Activated CD8-positive, alpha-beta memory T cell treated with anti-CD3 and anti-CD28 coated beads, Interleukin-2, amount 50 U/mL, for 4 hours (primary cell): Measurements from ENCODE around the gene ARF1.

Experiments
- DNase-seq: peaks from one replicate; pipeline ENCODE4 v3.0.0-alpha.2; 2020

The ARF1 gene

GRCh38 chr1:228071839-228072657, 10.5 kb upstream of the ARF1 start:
- no peak for DNase-seq

DNA sequence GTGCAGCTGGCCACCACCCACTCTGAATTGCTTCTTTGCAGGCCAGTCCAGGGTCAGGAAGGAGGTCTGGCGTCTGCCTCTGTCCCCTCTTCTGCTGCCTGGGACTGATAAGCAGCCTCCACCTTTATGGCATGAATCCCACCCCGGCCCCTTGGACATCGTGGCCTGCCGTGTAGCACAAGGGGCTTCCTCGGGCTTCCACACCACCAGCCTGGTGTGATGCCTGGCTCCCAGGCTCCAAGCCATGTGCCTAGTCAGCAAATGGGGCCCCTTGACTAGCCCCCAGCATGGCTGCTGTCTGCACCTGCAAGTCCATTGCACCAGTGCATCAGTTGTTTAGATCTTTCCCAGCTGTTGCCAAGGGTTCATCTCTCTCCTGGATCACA, 9.9 kb upstream of the ARF1 start:
- DNase-seq, result no peak

- no peak for DNase-seq
Measured at GRCh38 chr1:228073061-228073856, 9.2 kb upstream of the ARF1 start.

GRCh38 chr1:228073857-228074545, 8.5 kb upstream of the ARF1 start:
- no peak for DNase-seq

DNA sequence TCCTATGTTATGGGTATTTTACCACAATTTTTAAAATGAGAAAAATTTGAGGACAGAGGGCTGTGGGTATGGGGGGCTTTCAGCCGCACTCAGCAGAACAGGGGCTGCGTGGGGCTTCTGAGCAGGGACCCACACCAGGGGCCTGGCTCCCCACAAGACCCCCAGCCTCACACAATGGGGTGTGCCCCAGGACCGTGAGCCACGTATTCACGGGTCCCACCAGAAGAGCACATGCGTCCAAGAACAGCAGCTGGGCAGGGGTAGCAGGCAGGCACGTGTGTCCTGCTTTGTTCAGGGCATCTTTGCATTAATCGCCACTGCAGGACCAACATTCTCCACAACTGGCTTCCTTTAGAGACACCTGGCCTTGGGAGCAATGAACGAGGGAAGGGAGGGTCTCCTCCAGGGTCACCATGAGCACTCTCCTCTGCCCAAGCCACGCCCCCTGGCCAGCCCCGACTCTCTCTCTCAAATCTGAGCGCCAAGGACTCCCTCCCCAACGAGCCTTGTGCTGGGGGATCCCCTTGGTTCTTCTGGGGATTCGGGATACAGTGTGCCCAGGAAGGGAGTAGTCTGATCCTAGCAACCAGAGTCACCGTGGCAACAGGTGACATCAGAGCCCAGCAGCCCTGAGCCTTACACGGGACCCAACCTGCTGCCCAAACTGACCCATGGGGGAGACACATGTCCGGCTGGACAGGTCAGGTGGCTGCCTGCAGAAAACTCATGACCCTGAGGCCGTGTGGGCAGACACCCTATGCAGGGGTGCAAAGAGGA, 7.4 kb upstream of the ARF1 start:
- no peak for DNase-seq

DNA sequence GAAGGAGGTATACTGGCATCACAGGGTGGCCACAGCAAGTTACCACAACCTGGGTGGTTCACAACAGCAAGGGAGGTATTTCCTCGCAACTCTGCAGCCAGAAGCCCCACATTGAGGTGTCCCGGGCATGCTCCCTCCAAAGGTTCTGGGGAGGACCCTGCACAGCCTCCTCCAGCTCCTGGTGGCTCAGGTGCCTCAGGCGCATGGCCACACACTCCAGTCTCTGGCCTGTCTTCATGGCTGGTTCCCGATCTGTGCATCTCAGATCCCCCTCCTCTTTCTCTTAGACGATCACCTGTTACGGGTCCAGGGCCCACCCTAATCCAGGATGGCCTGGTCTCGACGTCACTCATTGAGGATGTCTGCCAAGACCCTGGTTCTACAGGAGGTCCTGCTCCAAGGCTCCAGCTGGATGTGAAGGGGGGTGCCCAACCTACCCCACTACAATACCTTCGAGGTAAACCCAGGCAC, 6.7 kb upstream of the ARF1 start:
- DNase-seq, result no peak

DNA sequence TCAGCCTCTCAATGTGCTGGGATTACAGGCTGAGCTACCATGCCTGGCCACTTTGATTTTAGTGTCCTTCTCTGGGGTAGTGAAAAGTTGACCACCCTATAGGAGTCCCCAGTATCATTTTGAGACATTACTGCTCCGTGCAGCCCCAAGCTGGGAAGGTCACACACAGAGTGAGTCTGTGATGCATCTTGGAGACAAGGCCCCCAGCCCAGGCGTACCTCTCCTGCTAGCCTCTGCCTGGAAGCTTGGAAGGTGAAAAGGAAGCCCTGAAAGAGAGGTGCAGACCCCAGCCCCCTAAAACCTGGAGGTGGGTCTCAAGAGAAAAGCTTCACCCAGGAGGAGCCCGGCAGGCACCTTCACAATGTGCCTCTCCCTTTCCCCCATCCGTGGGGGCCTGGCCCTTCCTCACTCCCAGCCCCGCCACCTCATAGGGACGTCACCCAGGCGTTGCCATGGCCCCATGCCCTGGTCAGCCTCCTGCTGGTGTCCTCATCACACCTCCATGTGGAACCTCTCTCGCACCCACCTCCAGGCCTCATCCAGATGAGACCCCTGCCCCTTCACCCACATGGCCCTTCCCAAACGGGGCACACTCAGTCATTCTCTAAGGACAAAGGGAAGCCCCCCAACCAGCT, 5.6 kb upstream of the ARF1 start:
- no peak for DNase-seq

DNA sequence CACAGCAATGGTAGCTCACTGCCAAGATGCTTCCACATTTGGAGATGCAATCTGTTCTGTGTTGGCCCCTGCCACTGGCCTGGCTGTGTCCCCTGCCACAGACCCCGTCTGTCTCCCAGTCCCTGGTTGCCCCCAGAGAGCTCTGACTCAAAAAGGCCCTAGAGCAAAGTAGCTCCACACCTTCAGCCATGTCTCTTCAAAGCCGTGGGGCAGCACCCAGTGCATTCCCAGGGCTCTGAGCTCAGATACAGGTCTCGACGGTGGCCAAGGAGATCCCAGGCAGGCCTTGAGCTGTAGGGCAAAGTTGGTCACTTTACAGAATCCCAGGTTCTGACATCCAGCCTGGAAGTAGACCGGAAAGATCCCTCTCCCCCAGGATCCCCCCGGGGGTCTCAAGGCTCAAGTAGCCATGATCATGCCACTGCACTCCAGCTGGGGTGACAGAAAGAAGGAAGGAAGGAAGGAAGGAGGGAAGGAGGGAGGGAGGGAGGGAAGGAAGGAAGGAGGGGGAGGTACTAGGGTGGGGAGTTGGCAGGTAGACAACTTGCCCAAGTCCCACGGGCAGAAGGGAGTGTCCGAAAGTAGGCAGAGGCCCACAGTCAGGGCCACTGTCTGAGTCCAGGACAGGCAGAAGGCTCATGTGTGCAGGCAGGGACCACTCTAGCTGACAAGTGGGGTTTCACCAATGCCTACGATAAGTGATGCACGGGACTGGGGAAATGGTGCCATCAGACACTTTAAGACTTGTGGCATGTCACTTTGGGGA, 4.8 kb upstream of the ARF1 start:
- DNase-seq, result no peak

- no peak for DNase-seq
Measured at GRCh38 chr1:228079013-228079412, 3.5 kb upstream of the ARF1 start.

DNA sequence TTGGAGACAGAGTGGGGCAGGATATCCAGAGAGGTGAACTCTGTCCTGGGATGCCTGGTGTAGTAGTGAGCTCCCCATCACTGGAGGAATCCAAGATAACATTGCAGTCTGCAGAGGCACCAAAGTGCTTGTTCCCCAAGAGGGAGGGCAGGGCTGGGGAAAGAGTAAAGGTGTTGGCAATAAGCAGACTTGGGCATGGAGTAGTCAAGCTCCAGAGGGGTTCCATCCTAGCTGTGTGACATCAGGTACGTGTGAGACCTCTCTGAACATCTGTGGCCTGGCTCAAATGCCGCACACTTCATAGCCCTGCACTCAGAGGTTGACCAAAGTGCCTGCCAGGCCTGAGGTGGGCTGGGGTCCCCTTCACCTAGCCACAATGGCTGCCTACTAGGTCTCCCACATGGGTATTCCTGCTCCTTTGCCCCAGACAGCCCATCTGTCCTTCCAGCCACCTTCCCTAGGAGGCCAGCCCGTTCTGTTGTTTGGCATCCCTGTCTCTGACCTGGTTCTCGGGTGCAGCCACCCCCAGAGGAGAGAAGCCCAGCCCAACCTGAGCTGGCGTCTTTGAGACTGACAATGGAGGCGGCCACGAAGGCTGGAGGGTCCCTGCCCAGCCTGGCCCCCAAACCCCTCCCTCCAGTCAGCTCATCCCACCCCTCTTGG, 2.8 kb upstream of the ARF1 start:
- no peak for DNase-seq

DNA sequence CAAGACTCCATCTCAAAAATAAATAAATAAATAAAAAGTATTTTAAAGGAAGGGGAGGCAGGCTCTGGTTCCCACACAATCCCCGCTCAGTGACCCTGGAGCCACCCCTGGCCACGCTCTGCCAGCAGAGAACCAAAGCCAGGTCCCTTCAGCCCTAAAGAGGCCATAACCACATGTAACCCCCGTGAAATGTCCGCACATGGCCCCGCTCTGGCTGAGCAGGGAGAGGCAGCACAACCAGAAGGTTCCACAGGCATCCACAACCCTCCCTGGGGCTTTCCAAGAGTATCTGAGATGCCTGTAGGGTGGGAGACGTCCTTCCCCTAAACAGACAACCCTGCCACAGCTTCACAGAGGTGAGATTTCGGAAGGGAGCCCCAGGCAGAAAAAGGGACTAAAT, 1.4 kb upstream of the ARF1 start:
- no peak for DNase-seq

DNA sequence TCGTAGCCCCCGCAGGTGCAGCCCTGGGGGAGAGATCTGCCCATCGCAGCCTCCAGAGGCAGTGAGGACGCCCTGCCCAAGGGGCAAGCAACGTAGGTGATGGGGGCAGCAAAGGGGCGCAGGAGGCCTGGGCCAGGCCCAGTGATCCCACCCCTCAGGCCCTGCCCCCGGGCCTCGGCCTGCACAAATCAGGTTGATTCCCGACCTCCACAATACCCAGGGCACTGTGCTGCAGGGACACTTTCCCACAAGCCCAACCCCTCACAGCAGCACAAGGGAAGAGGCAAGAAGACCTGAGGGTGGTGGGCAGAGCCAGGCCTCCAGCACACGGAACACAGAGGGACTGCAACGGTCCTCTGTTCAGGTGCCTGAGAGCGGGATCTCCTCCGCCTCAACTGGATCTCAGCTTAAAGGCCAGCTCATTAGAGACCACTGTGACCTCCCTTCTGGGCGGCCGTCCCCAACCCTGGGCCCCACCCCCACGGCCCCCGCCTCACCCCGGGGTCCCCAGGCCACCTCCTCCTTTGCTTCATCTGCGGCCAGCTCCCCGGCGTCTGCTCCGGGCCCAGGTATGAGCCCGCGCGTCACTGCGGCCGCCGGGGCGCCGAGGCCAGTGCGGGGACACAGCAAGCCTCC, 812 bp upstream of the ARF1 start:
- DNase-seq, result no peak

DNA sequence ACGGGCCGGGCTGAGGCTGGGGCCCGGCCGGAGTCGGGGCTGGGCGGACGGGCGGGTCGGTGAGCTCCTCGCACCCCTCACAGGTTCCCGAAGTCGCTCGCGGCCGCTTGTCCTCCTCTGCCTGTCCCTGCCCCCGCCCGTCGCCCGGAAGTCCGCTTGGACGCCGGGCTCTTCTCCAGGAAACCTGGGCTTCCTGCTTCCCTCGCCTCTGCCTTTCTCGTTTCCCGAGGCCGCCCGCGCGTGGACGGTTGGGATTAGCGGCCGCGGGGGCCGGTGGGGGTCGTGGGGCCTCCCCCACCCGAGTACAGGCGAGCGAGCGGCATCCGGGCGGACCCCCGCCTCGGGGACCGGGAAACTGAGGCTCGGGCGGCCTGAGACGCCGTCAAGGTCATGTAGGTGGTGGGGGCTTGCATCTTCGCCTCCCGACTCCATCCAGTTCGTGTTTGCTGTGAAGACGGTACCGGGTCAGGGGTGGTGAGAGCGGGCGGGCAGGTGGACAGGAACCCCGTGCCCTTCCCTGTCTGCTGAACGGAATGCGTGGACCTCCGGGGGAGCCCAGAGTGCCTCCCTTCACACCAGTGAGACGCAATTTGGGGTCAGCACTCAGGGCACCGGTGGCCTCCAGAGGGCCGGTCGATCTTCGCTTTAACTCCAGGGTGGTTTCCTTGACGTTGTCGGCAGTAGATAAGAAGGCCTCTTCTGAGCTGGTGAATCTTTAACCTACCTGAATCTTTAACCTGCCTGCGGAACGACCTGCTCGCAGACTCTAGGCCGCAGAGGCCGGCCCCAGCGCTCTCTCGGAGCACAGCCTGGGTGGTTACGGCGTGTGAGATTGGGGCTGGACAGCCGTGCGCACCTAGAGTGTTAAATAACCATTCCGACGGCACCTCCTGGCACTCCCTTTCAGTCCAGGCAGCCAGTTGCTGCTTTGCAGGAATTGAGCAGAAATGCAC, 686 bp downstream of the ARF1 start:
- no peak for DNase-seq

- DNase-seq, result no peak
Measured at GRCh38 chr1:228083871-228084278, 1.4 kb downstream of the ARF1 start.

DNA sequence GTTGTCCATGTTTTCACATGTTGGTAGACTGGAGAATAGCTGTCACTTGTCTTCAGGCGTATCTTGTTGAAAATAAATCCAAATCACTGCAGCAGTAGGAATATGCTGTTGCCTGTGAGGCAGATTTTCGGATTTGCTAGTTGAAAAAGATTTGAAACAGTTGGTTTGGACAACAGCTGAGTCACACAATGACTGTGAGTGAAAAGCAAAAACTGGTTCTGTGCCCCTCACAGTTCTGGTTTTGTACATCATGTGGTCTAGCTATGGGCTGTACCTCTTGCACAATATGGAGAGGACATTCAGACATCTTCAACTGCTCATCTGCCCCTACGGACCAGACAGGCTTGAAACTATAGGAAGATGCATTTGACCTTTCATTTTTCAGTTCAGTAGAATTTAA, 1.8 kb downstream of the ARF1 start:
- DNase-seq, result no peak

DNA sequence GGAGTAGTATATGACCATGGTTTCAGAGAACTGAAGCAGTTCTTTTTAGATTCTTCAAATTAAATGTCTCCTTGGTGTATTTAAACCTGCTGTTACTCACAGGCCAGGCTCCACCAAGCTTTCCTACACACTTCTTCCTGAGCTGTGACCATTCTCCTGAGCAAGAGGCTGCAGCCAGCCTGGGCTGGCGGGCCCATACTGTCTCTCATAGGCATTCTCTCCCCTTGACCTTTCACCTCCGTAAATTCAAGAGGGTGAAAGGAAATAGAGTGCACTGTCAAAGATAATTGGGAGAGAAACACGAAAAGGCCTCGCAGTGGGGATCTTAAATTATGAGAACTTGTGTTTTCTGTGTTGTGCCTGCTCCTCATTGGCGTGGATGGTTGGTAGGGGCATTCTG, 2.3 kb downstream of the ARF1 start:
- DNase-seq, result no peak

DNA sequence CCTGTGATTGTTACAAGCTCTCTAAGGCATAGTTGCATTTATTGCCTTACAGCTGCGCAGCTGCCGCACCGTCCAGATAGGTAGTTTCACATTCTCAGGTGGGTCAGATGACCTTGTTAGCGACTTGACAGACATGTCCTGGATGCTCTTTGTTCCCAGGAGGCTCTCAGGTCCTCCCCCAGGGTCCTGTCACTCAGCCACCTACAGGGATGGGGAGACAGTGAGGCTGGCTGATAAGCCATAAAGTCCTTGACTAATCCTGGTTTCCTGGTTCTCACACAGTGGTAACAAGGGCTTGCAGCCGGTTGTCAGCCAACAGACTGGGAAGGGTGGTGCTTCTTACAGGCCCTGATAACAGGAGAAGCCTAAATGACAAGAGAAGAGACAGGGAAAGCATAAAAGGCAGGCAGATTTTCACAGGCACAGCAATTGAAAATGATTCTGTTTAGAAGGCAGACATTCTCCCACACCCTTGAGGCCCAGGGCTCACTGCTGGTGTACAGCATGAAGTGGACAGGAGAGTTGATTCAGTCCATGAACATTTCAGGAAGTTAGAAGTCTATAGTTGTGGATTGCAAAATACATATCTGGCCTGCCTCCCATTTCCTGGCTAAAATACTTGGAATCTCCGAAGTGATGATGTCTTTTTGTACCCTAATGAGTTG, 2.9 kb downstream of the ARF1 start:
- no peak for DNase-seq

DNA sequence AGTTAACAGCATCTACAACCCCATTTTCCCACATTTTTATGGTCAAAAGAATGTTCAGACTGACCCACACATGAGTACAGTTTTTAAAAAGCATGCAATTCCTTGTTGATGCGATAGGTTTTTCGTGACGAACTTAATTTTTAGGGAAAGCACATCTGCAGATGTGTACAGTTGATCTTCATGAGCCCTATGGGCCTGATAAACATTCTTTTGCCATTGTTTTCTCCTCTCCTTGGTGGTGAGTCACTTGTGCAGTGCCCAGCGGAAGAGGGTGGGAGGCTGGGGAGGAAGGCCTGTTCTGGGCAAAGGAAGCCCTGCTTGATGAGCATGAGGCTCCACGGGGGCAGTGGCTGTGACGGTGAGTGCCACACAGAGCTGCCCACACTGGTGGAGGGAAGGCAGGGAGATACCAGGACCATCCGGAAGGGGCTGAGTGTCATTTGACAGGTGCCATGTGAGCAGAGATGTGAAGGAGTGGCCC, 5.3 kb downstream of the ARF1 start:
- no peak for DNase-seq
